HG03139 (cell line): Measurements from ENCODE around the gene SUSD4.

Experiments used
- ATAC-seq: cut with Tn5 transposase; IDR thresholded peaks from one replicate; pipeline ENCODE4 v1.9.1; 2021; ENCODE audit not compliant: unreplicated experiment

SUSD4 gene

DNA sequence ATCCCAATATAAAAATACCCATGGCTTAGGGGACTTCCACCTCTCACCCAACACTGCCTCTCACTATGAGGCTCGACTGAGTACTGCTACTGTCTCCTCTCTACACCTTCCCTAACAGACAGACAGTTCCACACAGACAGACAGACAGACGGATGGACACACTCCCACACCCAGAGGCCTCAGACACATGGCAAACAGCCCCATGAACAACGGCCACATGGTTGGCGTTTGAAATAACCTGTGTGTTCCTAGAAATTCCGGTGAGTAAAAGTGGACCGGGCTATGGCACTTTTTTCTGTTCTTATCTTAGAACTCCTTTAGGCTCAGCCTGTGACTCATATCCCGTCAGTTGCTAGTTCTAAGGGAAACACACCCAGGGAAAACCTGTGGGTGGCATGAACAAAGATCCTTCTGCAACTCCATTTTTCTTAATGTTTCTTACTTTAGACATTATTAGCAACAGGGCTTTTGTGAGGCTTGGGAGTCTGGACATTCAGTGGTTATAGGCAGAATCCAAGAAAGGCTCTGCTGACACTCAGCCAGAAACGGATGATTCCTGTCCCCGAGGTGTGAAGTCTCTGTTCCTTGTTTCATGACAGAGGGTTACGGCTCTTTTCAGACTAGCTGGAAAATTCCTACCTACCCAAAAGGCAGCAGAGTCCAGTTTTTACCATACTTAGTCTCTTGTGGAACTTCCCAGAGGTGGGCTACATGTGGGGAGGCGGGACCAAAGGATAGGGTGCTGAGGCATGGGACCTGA, 130.4 kb downstream of the SUSD4 start:
- ATAC-seq: no peak

DNA sequence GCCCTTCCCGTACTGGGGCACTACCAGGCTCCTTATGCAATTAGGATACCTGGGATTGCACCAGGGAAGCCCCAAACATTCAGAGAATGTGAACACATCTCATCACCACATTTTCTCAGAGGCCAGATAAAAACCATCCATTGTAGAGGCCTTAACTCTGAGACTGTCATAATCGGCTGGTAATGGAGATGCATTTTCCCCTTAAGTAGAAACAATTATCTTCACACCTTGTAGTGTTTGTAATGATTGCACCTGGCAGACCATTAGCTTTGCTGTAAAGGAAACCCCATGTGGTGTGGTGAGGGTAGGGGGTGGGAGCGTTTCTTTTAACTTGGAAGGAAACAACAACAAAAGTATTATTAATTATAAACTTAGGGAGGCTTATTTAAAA, 131.0 kb downstream of the SUSD4 start:
- ATAC-seq: no peak

DNA sequence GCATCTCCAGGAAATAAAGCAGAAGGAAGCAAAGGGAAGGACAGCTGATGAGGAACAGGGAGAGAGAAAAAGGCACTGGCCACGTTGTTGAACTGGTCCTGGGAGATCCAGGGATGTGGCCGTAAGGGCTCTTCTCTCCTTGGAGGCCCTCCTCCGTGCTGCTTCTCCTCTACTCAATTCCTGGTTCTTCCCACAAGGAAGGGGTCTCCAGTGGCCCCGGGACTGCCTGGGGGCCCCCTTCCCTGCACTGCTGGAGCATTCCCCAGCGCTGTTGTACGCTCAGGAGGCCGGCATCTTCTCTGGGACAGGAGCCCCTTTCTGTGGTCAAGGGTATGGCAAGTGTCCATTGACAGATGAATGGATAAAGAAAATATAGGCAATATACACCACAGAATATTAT, 132.4 kb downstream of the SUSD4 start:
- ATAC-seq: no peak

DNA sequence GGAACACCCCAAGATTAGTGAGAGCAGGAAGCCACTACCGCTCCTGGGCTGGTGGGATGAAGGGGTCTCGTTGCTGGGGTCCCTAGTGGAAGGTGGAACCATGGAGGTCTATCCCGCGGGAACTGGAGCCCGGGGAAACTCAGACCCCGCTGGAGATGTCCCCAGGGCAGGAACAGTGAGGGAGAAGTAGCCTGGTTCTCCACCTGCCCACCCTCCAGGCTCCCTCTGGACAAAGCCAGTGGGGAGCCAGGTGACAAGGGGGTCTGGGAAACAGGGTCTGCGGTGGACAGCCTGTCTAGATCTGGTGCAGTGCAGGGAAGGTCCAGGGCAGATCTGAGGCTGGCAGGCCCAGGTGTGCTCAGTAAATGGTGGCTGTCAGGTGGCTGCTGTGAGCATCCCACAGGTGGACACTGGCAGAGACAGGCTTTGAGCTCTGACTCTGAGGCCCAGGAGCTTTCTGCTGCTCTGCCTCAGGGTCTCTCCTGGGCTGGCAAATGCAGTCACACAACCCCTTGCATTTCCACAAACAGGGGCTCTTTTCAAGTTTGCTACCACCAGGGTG, 132.9 kb downstream of the SUSD4 start:
- no peak for ATAC-seq

DNA sequence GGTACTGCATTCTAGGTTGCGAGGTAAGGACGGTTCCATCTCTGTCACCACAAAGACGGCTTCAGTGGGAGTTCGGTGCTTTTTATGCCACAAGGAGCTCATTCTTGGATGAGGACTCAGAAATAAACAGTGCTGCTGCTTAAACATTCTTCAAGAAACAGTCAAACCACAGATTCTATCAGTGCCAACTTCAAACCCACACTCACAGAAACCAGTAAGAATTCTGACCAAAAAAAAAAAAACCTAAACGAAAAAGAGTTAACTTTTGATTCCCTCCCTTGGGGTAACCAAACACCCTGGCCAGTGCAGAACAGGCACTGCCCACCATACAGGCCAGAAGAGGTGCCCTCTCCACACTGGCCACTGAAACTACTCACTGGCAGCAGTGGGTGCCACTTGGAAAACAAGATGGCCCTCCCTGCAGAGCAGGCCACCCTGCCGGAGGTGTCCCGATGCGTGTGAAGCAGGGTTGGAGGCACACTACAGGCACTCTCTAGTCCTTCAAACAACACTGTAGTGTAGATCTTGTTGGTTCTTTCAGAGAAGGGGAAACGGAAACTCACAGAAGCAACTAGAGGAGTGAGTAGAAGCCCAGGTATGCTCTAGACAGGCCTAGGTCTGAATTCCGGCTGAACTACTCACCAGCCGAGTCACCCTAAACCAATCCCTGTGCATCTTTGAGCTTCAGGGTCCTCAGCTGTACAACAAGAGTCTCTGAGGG, 133.7 kb downstream of the SUSD4 start:
- ATAC-seq: no peak

DNA sequence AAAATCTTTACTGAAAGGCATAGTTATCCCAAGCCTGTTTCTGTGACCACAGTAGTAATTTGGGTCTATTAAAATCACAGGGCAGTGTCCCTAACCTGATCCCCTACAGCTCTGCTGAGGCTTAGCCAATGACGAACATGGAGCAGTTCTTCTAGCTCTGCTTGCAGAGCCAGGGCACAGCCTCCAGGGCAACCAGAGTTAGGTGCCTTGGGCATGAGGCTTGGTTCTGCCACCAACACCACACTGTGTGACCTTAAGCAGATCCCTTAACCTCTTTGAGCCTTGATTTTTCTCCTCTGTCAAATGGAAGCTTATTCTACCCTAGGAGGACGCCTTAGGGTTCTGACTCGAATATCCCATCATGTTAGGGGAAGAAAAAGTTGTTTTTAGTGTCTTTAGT, 134.2 kb downstream of the SUSD4 start:
- ATAC-seq: no peak

DNA sequence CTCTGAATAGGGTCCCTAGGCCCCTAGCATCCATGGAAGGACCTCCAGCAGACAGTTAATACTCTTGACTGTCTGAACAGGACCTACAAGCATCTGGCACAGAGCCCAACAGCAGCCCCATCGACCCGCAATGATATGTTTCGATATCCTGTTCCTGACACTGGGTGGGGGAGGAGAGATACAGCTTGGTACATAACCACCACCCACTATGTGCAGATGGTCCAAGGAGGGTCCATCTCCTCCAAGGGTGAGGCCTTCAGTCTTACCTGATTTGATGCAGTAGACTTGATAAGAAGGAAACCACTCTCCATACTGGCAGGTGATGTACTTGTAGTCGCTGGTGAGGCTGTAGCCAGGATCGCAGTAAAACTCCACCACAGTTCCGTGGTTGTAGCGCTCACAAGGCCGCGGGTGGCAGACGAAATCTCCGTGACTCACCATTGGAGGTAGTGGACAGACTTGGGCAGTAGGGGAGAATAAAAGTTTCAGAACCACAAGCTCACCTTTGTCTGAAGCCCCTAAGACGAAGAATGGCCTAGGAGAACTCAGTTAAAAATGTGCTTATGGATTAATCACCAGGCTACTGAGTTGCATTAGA, 134.9 kb downstream of the SUSD4 start:
- no peak for ATAC-seq

DNA sequence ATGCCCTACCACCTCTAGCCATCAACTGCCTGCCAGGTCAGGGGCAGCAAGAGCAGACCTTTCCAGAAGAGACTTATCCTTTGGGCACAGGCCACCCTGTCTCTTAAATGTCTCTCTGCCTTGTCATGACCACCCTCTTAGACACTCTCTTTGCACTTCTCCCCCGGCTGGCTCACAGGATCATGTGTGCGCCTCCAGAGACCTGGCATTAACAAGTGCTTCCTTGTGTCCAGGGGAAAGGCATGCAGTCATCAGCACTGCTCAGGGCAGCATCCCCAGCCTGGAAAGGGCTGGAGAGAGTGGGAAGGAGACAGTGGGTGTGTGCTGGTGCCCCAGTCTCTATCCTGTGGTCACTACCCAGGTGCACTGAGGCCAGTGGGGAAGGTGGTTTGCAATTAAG, 135.8 kb downstream of the SUSD4 start:
- ATAC-seq: no peak

DNA sequence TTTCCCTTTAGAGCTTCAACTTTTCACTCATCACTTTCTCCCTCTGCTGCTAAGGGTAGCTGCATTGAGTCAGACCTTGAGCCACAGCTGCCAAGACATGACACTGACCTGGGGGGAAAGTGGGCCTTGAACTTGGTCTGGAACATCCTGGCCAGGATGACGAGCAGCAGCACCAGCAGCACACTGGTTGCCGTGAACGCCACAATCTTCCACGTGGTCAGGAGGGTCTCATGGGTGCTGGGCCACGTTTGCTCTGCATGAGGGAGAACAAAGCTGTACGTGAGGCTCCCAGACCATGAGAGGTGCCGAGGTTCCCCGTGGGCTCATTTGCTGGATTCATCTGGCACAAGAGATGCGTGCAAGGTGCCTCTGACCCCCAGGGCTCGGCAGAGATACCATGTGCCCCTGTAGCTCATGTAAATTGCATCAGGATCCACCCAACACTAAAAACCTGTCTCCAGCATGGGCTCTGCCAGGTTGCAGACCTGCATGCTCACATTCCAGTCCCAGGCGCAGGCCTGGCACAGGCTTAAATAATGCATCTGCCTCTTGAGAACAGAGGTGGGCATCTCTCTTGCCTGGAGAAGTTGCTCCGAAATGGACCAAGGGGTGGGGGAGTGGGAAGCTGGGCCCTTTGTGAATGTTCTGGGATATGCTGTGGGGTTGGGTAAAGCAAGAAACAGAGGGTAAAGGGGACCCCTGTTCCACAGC, 136.3 kb downstream of the SUSD4 start:
- ATAC-seq: no peak

DNA sequence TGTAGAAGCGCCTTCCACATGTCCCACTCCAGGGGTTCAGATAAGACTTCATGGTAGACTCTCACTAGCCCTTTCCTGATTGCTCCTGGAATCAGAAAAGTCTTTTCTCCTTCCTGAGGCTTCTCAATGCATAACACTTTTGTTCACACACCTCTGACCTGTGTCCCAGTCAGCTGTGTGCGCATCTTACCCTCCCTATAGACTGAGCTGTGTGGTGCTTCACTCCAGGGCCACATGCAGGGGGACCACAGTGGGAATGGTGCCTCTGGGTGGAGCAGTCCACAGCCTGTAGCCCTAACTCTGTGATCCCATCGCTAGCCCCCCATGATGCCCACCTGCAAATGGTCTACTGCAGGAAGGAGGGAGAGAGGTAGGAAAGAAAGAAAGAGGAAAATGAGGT, 136.9 kb downstream of the SUSD4 start:
- ATAC-seq: no peak

DNA sequence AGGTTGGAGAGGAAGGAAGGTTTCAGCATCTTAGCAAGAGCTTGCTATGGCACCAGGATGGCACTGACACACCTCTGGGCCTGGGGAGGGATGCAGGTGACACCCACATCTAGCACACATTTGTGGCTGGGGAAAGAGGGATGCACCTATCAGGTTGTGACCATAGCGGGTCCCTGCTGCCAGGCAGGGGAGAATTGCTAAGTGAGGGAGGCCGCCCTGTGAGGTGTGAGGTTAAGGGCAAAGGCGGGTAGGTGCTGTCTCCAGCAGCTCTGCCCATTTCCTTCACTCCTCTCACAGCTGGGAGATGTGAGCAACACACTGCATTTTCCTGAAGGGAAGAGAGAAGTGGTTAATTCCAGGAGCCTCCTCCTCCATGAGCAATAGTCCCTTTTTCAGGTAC, 137.7 kb downstream of the SUSD4 start:
- no peak for ATAC-seq

DNA sequence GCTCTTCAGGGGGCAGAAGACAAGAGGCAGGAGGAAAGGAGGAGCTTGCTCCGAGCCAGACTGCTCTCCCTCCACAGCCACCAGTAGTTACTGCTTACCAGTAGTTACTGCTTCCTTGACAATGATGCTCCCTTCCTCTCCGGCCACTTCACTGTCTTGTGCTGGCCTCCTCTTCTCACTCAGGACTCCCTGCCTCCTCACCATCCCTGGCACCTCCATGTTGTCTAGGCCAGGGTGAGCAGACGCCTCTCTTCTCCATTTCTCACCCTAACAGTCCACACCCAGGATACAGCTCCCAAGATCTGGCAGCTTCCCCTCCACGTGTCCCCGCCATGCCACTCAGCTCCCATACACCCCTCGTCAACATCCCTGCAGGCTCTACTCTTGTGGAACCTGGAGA, 138.5 kb downstream of the SUSD4 start:
- ATAC-seq: no peak

DNA sequence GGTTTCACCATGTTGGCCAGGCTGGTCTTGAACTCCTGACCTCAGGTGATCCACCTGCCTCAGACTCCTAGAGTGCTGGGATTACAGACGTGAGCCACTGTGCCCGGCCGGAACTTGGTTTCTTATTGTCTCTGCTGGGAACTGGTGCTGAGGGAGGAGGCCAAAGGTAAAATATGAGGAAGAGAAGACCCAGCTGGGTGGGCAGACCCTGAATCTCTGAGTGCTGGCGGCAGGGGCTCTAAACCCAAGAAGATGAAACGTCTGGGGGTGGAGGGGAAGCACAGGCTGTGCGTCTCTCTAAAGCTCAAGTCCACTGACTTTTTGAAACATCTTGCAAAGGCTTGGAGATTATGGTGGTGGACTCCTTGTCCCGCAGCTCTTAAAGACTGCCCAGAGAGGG, 138.9 kb downstream of the SUSD4 start:
- no peak for ATAC-seq

DNA sequence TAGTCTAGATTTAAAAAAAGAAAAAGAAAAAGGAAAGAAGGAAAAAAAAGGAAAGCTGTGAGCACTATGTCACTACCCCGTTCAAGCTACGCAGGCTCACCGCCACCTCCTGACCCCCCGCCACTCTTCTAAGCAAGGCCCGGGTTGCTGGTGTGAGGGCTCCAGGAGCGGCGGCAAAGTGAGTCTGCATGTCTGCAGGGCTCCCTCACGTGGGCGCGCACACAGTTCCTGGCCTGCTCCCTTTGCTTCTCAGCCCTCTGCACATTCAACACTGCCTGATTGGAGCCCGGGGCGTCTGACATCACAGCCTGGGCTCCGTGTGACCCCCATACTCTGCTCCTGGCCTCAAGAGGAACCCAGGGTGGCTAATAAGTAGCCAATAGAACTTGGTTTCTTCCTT, 139.5 kb downstream of the SUSD4 start:
- ATAC-seq: no peak

DNA sequence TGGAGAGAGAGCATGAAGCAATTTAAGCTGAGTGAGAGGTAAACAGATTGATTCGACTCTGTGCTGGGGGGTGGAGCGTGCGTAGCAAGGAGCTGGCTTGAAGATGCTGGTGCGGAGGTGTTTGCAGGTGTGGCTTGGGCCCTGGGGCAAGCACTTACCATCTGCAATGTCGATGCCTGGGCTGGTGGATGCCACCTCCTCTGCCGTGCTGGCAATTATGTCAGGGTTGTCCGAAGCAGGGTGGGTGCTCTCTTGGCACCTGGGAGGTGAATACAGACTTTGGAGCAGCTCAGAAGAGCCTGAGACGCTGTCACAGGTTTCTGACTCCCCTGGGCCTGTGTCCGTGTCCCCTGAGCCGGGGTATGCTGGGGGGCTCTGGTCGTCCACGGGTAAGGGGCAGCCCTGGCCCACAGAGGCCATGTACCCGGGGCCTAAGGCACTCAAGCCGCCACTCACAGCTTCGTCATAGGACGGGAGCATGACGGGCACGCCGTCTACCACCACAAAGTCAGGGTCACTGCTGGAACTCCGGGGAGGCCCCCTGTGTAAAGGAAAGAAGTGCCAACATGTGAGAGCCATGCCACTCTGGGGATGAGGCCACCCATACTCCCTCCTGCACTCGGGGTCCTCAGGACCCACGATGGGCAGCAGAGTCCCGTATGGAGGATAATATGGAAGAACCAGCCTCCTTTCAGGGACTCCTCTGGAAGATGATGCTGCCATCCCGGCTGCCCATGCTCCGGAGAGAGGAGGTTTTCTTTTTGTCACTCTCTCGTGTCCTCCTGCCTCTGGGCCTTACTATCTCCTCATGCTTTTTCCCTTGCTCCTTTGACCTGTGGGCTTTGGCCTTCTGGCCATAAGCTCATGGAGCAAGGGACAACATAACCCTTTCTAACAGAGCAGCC, 140.6 kb downstream of the SUSD4 start:
- no peak for ATAC-seq

DNA sequence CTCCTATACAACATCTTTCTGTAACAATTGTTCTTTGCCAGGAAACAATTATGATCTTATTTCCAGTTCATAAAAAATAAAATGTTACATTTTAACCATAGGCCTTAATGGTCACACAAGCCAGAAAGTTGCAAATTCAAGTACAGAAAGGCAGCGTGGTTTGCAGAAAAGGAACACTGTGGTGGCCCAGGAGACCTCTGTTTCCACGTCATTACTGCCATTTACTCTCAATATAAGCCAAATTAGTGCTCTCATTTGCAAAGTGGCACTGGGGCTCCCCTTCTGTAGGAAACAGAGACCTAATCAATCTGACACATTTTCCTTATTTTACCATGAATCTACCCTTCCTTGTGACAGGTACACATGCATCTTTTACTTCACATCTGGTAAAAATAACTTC, 141.6 kb downstream of the SUSD4 start:
- ATAC-seq: no peak

DNA sequence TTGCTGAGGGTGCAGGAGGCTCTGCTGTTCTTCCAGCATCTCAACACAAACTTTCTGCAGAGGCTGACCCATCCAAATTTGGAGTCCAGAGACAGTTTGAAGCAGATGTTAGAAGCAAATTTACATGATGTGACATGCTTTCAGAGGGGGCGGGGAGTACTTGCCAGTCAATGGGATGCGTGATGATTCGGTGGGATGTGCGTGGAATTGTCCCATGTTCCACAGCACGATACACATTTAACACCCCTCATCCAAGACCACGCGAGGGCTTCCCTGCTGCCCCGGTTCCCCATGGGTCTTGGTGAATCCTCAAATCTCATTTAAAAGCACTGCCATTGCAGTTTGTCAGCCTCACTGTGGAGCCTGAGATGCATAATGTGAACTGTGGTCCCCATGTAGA, 142.3 kb downstream of the SUSD4 start:
- no peak for ATAC-seq

DNA sequence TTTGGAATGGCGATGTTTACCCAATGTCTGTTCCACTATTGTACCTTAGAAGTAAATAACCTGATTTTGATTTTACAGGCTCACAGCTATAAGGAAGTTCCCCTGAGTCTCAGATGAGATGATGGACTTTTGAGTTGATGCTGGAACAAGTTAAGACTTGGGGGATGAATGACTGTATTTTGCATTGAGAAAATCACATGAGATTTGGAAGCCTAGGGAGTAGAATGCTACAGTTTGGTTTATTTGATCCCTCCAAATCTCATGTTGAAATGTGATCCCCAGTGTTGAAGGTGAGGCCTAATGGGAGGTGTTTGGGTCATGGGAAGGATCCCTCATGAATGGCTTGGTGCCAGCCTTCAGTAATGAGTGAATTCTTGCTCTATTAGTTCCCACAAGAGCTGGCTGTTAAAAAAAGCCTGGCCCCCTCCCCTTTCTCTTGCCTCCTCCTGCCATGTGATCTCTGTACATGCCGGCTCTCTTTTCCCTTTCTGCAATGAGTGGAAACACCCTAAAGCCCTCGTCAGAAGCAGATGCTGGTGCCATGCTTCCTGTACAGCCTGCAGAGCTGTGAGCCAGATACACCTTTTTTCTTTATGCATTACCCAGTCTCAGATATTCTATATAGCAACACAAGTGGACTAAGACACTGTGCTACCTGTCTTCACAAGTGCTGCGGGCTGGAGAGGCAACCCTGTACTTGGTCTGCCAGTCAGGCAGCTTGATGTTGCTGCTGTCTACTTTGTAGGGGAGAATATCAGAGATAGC, 143.9 kb downstream of the SUSD4 start:
- ATAC-seq: no peak

DNA sequence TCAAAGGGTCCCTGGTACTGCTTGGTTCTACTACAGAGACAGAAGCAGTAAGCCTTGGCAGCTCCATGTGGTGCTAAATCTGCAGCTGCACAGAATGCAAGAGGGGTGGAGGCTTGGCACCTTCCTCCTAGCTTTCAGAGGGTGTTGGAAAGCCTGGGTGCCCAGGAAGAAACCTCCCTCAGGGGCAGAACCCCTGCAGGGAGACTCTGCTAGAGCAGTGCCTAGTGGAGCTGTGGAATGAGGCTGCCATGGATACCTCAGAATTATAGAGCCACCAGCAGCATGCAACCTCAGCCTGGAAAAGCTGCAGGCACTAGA, 144.7 kb downstream of the SUSD4 start:
- no peak for ATAC-seq

DNA sequence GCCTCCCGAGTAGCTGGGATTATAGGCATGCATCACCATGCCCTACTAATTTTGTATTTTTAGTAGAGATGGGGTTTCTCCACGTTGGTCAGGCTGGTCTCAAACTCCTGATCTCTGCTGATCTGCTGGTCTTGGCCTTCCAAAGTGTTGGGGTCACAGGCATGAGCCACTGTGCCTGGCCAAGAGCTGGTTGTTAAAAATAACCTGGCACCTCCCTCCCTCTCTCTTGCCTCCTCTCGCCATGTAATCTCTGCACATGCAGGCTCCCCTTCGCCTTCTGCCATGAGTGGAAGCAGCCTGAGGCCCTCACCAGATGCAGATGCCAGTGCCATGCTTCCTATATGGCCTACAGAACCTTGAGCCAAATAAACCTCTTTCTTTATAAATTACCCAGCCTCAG, 146.2 kb downstream of the SUSD4 start:
- ATAC-seq: no peak
